HUES48 (cell line): Measurements from ENCODE around the gene RIN2.

Experiments used
- H3K27ac ChIP-seq: one replicate; pipeline ENCODE4 v1.7.0; 2013; ENCODE audit warnings: low read depth, low read length, inconsistent platforms
- H3K27me3 ChIP-seq: 2 replicates; pipeline ENCODE4 v1.6.1; 2013; ENCODE audit warnings: mild to moderate bottlenecking, low read length; ENCODE audit not compliant: control insufficient read depth, insufficient read depth
- H3K36me3 ChIP-seq: 2 replicates; pipeline ENCODE4 v1.6.1; 2013; ENCODE audit warnings: low read length; ENCODE audit not compliant: control insufficient read depth, insufficient read depth
- H3K4me1 ChIP-seq: 2 replicates; pipeline ENCODE4 v1.6.1; 2013; ENCODE audit warnings: mild to moderate bottlenecking, low read length; ENCODE audit not compliant: control insufficient read depth, insufficient read depth
- H3K4me3 ChIP-seq: 2 replicates; pipeline ENCODE4 v1.5.1; 2013; ENCODE audit warnings: mild to moderate bottlenecking, low read depth, low read length
- H3K9ac ChIP-seq: 2 replicates; pipeline ENCODE4 v1.6.1; 2013; ENCODE audit warnings: mild to moderate bottlenecking, low read depth, low read length, moderate library complexity
- H3K9me3 ChIP-seq: 2 replicates; pipeline ENCODE4 v1.6.1; 2013; ENCODE audit warnings: low read length; ENCODE audit not compliant: control insufficient read depth, insufficient read depth

The RIN2 gene, protein sequence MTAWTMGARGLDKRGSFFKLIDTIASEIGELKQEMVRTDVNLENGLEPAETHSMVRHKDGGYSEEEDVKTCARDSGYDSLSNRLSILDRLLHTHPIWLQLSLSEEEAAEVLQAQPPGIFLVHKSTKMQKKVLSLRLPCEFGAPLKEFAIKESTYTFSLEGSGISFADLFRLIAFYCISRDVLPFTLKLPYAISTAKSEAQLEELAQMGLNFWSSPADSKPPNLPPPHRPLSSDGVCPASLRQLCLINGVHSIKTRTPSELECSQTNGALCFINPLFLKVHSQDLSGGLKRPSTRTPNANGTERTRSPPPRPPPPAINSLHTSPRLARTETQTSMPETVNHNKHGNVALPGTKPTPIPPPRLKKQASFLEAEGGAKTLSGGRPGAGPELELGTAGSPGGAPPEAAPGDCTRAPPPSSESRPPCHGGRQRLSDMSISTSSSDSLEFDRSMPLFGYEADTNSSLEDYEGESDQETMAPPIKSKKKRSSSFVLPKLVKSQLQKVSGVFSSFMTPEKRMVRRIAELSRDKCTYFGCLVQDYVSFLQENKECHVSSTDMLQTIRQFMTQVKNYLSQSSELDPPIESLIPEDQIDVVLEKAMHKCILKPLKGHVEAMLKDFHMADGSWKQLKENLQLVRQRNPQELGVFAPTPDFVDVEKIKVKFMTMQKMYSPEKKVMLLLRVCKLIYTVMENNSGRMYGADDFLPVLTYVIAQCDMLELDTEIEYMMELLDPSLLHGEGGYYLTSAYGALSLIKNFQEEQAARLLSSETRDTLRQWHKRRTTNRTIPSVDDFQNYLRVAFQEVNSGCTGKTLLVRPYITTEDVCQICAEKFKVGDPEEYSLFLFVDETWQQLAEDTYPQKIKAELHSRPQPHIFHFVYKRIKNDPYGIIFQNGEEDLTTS

DNA sequence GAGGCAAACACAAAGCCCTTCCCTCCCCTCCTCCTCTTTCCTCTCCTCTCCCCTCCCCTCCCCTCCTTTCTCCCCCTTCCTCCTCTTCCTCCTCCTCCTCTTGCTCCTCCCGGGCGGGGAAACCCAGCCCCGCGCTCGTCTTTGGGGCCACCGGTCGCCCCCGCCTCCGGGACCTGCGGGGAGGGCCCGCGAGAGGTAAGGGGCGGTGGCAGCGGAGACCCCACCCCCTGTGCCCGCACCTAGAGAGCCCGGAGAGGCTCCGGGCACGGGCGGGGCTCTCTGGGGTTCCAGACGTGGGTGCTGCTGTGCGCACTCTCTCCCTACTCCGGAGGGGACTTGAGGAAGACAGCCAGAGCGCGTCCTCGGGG is at the start of gene RIN2:
Gene RIN2, plus strand, starts transcription at position 126 of the 368 bp plus-strand sequence. CDS start 131,344 bp downstream, outside the sequence.
- Histone ChIP-seq H3K27ac (peak within 1 kb of the TSS; percentile 84), H3K27me3 (peaks cover 32% of the 10 kb centered on the region), H3K4me3 (peak within 1 kb of the TSS; percentile 85), H3K9ac (peak within 1 kb of the TSS; percentile 51; the same call in 1 of the 2 replicates), H3K9me3 (no peaks in the 10 kb centered on the region), H3K36me3 (no peaks in the 10 kb centered on the region), H3K4me1 (peaks cover 6% of the 10 kb centered on the region)

DNA sequence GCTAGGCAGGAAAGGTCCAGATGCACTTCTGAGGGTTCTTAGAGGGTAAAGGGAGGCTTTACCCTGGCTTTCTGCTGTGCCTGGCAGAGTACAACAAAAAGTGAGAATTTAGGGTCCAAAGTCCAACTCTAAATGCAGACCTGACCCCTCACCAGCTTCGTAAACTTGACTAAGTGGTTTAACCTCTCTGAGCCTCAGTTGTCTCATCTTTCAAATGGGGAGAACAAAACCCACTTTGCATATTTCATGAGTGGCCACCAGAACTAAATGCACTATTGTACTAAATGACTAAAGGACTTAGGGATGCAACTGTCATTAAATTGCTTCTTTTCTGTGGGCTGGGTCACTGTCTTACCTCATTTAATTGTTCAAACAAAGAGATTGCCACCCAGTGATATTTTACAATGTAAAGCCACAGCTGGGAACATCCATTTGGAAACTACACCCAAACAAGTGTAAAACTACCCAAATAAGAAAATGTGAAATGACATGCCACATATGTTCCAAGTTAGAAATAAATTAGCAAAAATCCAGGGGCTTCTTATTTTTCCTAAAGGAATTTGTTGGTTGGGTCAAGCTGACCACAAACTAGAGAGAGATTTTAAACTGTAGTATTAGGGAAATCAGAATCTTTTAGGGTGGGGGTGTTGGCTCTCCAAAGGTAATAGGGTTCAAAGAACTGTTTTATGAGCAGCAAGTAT is 48.3 kb upstream of the RIN2 start:
- H3K27ac ChIP-seq: no peak overlapping the region
- no peaks in the 10 kb centered on the region for H3K27me3 ChIP-seq
- H3K9ac ChIP-seq: no peak overlapping the region
- no peaks in the 10 kb centered on the region for H3K36me3 ChIP-seq
- no peaks in the 10 kb centered on the region for H3K9me3 ChIP-seq
- H3K4me1 ChIP-seq: peaks cover 4% of the 10 kb centered on the region
- no peak overlapping the region for H3K4me3 ChIP-seq

DNA sequence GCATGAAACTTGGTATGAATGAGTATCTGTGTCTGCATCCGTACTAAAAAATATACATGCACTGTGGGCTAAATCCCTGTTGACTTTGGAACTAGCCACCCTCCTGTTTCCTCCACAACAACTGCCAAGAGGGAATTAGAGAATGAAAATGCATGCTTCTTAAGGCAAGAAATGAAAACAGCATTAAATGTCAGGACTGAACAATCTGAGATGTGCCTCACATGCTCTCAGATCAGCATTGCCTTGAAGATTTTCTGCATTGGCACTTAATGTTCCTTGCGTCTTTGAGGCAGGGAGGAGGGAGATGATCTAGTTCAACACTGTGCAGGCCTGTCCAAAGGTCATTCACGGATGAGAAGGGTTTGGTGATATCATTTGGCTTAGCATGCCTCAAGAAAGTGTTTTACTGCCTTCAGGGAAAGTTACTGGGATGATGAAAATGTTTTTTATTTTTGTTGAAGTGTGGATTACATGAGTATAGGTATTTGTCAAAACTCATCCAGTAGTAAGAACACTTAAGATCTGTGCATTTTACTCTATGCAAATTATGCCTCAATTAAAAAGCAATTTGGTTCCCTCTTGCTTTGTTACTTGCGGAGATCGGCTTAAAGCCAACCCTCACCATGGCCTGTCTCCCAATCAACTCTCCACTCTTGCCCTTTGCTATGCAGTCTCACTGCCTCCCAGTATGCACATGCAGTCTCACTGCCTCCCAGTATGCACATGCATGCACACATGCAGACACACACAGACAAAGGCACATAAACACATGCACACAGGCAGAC is 47.5 kb upstream of the RIN2 start:
- Histone ChIP-seq H3K36me3 (no peaks in the 10 kb centered on the region), H3K4me1 (peaks cover 4% of the 10 kb centered on the region), H3K9ac (no peak overlapping the region), H3K9me3 (no peaks in the 10 kb centered on the region), H3K4me3 (no peak overlapping the region), H3K27me3 (no peaks in the 10 kb centered on the region), H3K27ac (no peak overlapping the region)

DNA sequence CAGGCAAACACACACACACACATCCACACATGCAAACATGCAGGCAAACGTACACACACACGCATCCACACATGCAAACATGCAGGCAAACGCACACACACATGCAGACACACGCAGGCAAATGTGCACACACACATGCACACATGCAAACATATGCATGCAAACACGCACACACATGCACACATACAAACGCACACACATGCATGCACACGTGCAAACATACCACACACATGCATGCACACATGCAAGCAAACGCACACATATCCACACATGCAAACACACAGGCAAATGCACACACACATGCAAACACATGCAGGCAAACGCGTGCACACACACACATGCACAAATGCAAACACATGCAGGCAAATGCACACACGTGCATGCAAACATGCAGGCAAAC is 46.9 kb upstream of the RIN2 start:
- Histone ChIP-seq H3K27me3 (no peaks in the 10 kb centered on the region), H3K4me1 (peaks cover 4% of the 10 kb centered on the region), H3K9me3 (no peaks in the 10 kb centered on the region), H3K36me3 (no peaks in the 10 kb centered on the region), H3K4me3 (no peak overlapping the region), H3K27ac (no peak overlapping the region), H3K9ac (no peak overlapping the region)

DNA sequence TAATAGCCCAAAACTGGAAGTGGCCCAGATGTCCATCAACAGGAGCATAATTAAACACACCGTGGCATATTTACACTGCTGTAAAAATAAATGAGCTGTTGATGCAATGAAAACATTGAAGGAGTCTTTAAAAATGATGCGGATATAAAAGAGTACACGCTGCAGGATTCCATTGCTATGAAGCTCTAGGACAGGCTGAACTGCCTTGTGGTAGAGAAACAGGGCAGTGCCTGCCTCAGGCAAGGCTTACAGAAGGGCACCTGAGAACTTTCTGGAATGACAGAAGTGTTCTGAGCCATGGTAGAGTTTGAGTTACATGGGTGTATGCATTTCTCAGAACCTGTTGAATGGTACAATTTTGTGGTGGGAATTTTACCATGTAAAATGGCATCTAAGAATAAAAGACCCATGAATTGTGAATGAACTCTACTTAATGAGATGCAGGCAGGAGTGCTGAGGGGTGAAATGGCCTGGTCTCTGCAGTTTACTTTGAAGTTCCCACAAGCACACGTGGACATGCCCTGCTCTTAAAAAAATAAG is 45.3 kb upstream of the RIN2 start:
- Histone ChIP-seq H3K9ac (no peak overlapping the region), H3K27ac (no peak overlapping the region)

DNA sequence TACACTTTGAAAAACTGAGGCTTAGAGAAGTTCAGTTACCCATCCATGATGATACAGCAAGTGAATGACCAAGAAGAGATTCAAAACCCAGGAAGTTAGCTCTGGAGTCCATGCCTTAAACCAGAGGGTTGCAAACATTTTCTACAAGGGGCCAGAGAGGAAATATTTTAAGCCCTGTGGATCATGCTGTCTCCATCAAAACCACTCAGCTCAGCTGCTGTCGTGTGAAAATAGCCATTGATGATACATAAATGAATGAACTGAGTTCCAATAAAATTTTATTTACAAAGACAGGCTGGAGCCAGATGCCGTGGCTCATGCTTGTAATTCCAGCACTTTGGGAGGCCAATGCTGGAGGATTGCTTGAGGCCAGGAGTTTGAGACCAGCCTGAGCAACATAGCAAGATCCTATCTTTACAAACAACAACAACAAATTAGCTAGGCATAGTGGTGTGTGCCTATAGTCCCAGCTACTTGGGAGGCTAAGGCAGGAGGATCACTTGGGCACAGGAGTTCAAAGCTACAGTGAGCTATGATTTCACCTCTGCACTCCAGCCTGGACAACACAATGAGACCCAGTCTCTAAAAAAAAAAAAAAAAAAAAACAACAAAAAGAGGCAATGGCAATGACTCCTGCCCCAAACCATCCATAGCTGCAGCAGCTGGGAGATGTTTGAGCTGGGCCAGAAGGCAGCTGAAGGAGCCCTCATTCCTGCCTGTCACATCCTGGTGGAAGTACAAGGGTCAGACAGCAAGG is 44.1 kb upstream of the RIN2 start:
- H3K4me3 ChIP-seq: no peak overlapping the region
- H3K4me1 ChIP-seq: peaks cover 4% of the 10 kb centered on the region
- no peaks in the 10 kb centered on the region for H3K27me3 ChIP-seq
- H3K9me3 ChIP-seq: 0 out of 2 replicates have a peak, but pooled peaks cover 4% of the 10 kb centered on the region
- no peak overlapping the region for H3K27ac ChIP-seq
- H3K36me3 ChIP-seq: no peaks in the 10 kb centered on the region
- no peak overlapping the region for H3K9ac ChIP-seq

More for the DNA sequence above, 45.3 kb upstream of the RIN2 start:
- Histone ChIP-seq H3K27me3 (no peaks in the 10 kb centered on the region), H3K4me1 (peaks cover 4% of the 10 kb centered on the region), H3K36me3 (no peaks in the 10 kb centered on the region), H3K9me3 (0 out of 2 replicates have a peak, but pooled peaks cover 4% of the 10 kb centered on the region), H3K4me3 (no peak overlapping the region)

DNA sequence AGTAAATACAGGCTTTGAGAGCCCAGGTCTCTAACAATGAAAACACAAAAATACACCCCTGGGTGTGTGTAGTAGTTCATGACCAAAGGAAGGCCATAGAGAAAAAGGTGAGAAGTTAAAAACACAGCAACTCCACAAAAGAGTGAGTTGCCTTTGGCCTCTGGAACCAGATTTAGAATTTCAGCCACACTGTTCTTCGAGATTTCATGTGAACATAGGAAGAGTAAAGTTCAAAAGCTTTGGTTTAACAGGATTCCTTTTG is 43.5 kb upstream of the RIN2 start:
- no peak overlapping the region for H3K9ac ChIP-seq
- H3K4me3 ChIP-seq: no peak overlapping the region
- H3K9me3 ChIP-seq: 0 out of 2 replicates have a peak, but pooled peaks cover 4% of the 10 kb centered on the region
- no peaks in the 10 kb centered on the region for H3K27me3 ChIP-seq
- peaks cover 2% of the 10 kb centered on the region for H3K4me1 ChIP-seq
- H3K27ac ChIP-seq: no peak overlapping the region
- H3K36me3 ChIP-seq: no peaks in the 10 kb centered on the region

DNA sequence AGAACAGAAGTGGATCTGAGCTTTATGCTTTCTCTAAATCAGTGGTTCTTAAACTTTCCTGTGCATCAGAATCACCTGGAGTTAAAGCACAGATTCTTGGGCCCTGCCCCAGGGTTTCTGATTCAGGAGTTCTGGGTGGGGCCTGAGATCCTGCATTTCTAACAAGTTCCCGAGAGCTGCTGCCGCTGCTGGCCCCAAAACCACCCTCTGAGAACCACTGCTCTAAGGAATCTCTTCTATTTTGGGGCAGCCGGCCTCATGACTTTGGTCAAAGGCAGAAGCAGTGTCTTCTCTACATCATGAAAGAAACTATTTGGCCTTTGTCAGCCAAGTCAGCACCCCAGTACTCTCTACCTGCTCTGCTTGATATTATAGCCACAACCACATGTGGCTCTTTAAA is 42.1 kb upstream of the RIN2 start:
- H3K9ac ChIP-seq: no peak overlapping the region
- H3K27me3 ChIP-seq: no peaks in the 10 kb centered on the region
- no peaks in the 10 kb centered on the region for H3K4me1 ChIP-seq

DNA sequence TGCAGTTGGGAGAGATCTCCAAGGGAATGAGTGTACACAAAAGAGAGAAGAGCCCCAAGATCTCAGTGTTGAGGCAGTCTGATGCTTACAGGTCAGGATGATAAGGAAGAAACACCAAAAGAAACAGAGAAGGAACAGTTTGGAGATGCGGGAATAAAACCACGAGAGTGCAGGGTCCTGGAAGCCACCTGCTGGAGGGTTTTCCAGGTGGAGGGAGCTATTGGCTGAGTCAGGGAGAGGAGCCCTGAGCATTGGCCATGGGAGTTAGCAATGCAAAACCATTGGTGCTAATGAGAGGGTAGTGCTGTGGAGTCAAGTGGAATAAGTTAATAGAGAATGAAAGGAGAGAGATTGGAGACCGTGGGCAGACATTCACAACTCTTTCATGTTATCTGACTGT is 39.2 kb upstream of the RIN2 start:
- no peaks in the 10 kb centered on the region for H3K4me1 ChIP-seq

More for the DNA sequence above, 42.1 kb upstream of the RIN2 start:
- H3K36me3 ChIP-seq: no peaks in the 10 kb centered on the region
- H3K4me3 ChIP-seq: no peak overlapping the region
- no peak overlapping the region for H3K27ac ChIP-seq
- H3K9me3 ChIP-seq: 0 out of 2 replicates have a peak, but pooled peaks cover 4% of the 10 kb centered on the region

More for the DNA sequence above, 39.2 kb upstream of the RIN2 start:
- H3K27ac ChIP-seq: no peak overlapping the region
- no peak overlapping the region for H3K4me3 ChIP-seq
- no peaks in the 10 kb centered on the region for H3K27me3 ChIP-seq
- no peaks in the 10 kb centered on the region for H3K36me3 ChIP-seq
- H3K9ac ChIP-seq: no peak overlapping the region
- H3K9me3 ChIP-seq: 0 out of 2 replicates have a peak, but pooled peaks cover 4% of the 10 kb centered on the region
